Right atrium auricular region (tissue), 2 donors: ENCODE data around the gene PLGRKT. TPM values are rescaled to one million over a fixed set of nuclear protein-coding genes. Genes with fewer than 3 reads are reported as not detected.

Experiments
- DNase-seq: peaks from one replicate; pipeline ENCODE4 v3.0.0-alpha.2; 2019; ENCODE audit warnings: low spot score
- H3K27ac ChIP-seq, 2 donors: fragments of 200-600 bp; sonication (generic); 1 replicate in 1 of 2; 2 replicates in 1 of 2; pipeline ENCODE4 v1.5.1; 2016 to 2019
- H3K27me3 ChIP-seq, 2 donors: fragments of 200-600 bp; sonication (generic); one replicate each; pipeline versions ENCODE4 v1.5.1 to v1.6.0; 2017 to 2019
- H3K36me3 ChIP-seq: fragments of 200-600 bp; sonication (generic); one replicate; pipeline ENCODE4 v1.5.1; 2016
- H3K4me1 ChIP-seq, 2 donors: fragments of 200-600 bp; sonication (generic); one replicate each; pipeline versions ENCODE4 v1.5.1 to v1.6.0; 2017 to 2019
- H3K4me3 ChIP-seq, 2 donors: fragments of 200-600 bp; sonication (generic); 1 replicate in 1 of 2; 2 replicates in 1 of 2; pipeline ENCODE4 v1.5.1; 2017 to 2019; ENCODE audit warnings: mild to moderate bottlenecking in 1 of 2, moderate library complexity in 1 of 2
- H3K9me3 ChIP-seq, 2 donors: fragments of 200-600 bp; sonication (generic); one replicate each; pipeline ENCODE4 v1.5.1; 2019
- CTCF ChIP-seq, 2 donors: fragments of 200-600 bp; sonication (generic); IDR thresholded peaks; one replicate each; pipeline ENCODE4 v1.5.1; 2019; ENCODE audit warnings: antibody characterized with exemption in 2 of 2
- total RNA-seq, 2 donors: library from RNA; depleted of rRNA; stranded (reverse); fragments of >200 nt; gene quantifications; one replicate each; pipeline ENCODE4 v1.1.0, GENCODE V29; 2016

PLGRKT gene
- total RNA-seq, 2 donors from 2014 or later, result 17.6 to 30.4 TPM

GRCh38 chr9:5425006-5425628 is 12.6 kb downstream of the PLGRKT start:
- peak in 1 of 2 donors; percentile 49 for TF ChIP-seq CTCF (IDR thresholded peaks at IDR 0.05)
- H3K36me3 ChIP-seq, result no peaks in the 10 kb centered on the region
- no peaks in the 10 kb centered on the region for H3K4me1 ChIP-seq
- no peaks in the 10 kb centered on the region for H3K27me3 ChIP-seq
- DNase-seq, result no peak
- no peak overlapping the region for H3K4me3 ChIP-seq
- no peaks in the 10 kb centered on the region for H3K9me3 ChIP-seq
- H3K27ac ChIP-seq, result no peak overlapping the region

GRCh38 chr9:5422276-5422675 is 15.4 kb downstream of the PLGRKT start:
- Histone ChIP-seq H3K9me3 (no peaks in the 10 kb centered on the region), H3K4me1 (no peaks in the 10 kb centered on the region), H3K27me3 (no peaks in the 10 kb centered on the region), H3K27ac (no peak overlapping the region), H3K36me3 (peaks cover 11% of the 10 kb centered on the region), H3K4me3 (no peak overlapping the region)
- no peak for DNase-seq
- no peak for TF ChIP-seq CTCF (IDR thresholded peaks at IDR 0.05)

GRCh38 chr9:5421163-5421562 is 16.6 kb downstream of the PLGRKT start:
- Histone ChIP-seq H3K4me3 (no peak overlapping the region), H3K27ac (no peak overlapping the region), H3K4me1 (no peaks in the 10 kb centered on the region), H3K27me3 (no peaks in the 10 kb centered on the region), H3K36me3 (peaks cover 11% of the 10 kb centered on the region), H3K9me3 (no peaks in the 10 kb centered on the region)
- TF ChIP-seq CTCF (IDR thresholded peaks at IDR 0.05), result no peak
- no peak for DNase-seq

GRCh38 chr9:5419987-5420386 is 17.7 kb downstream of the PLGRKT start:
- Histone ChIP-seq H3K36me3 (peaks cover 11% of the 10 kb centered on the region), H3K4me1 (no peaks in the 10 kb centered on the region), H3K4me3 (no peak overlapping the region), H3K27me3 (no peaks in the 10 kb centered on the region), H3K9me3 (no peaks in the 10 kb centered on the region), H3K27ac (no peak overlapping the region)
- no peak for TF ChIP-seq CTCF (IDR thresholded peaks at IDR 0.05)
- DNase-seq, result no peak

- H3K4me3 ChIP-seq, result no peak overlapping the region
- no peaks in the 10 kb centered on the region for H3K4me1 ChIP-seq
- H3K27me3 ChIP-seq, result no peaks in the 10 kb centered on the region
- TF ChIP-seq CTCF (IDR thresholded peaks at IDR 0.05), result no peak
- H3K27ac ChIP-seq, result no peak overlapping the region
- peaks cover 11% of the 10 kb centered on the region for H3K36me3 ChIP-seq
- H3K9me3 ChIP-seq, result no peaks in the 10 kb centered on the region
- no peak for DNase-seq
These were observed 19.2 kb downstream of the PLGRKT start for GRCh38 chr9:5418481-5418880.

- no peak overlapping the region for H3K4me3 ChIP-seq
- no peak for TF ChIP-seq CTCF (IDR thresholded peaks at IDR 0.05)
- no peak for DNase-seq
- H3K27me3 ChIP-seq, result no peaks in the 10 kb centered on the region
- peaks cover 11% of the 10 kb centered on the region for H3K36me3 ChIP-seq
- no peaks in the 10 kb centered on the region for H3K4me1 ChIP-seq
- H3K27ac ChIP-seq, result no peak overlapping the region
- no peaks in the 10 kb centered on the region for H3K9me3 ChIP-seq
These were observed 20.8 kb downstream of the PLGRKT start for GRCh38 chr9:5416953-5417352.
